ENCODE results near the gene LDHAL6A. TPM values are rescaled to one million over a fixed set of nuclear protein-coding genes. Genes with fewer than 3 reads are reported as not detected.

The LDHAL6A gene
- total RNA-seq, 2 donors from 2014 or later, result 0.23 TPM; not detected in 1

DNA sequence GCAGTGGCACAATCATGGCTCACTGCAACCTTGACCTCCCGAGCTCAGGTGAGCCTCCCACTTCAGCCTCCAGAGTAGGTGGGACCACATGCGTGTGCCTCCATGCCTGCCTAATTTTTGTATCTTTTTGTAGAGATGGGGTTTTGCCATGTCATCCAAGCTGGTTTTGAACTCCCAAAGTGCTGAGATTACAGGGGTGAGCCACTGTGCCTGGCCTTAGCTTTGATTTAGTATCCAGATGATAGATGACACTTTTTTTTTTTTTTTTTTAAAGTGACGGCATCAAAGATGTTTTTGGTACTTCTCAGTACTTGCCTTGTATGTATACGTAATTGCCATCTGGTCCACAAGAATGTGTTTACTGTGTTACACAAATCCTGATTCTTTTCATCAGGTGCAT, 23.4 kb downstream of the LDHAL6A start:
- H3K4me3 ChIP-seq, result no peak overlapping the region
- intact Hi-C loops (cut with DNase I), result no loop called here
- no peak for DNase-seq (ENCODE audit: low spot score)
- no peaks in the 10 kb centered on the region for H3K27me3 ChIP-seq (replicated peaks; ENCODE audit: insufficient read depth)
- TF ChIP-seq, protein P1, sequence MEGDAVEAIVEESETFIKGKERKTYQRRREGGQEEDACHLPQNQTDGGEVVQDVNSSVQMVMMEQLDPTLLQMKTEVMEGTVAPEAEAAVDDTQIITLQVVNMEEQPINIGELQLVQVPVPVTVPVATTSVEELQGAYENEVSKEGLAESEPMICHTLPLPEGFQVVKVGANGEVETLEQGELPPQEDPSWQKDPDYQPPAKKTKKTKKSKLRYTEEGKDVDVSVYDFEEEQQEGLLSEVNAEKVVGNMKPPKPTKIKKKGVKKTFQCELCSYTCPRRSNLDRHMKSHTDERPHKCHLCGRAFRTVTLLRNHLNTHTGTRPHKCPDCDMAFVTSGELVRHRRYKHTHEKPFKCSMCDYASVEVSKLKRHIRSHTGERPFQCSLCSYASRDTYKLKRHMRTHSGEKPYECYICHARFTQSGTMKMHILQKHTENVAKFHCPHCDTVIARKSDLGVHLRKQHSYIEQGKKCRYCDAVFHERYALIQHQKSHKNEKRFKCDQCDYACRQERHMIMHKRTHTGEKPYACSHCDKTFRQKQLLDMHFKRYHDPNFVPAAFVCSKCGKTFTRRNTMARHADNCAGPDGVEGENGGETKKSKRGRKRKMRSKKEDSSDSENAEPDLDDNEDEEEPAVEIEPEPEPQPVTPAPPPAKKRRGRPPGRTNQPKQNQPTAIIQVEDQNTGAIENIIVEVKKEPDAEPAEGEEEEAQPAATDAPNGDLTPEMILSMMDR (IDR thresholded peaks at IDR 0.05), result no peak
- no peak for TF ChIP-seq POLR2A (IDR thresholded peaks at IDR 0.05)
- TF ChIP-seq POLR2AphosphoS5 (IDR thresholded peaks at IDR 0.05), result no peak
- no peaks in the 10 kb centered on the region for H3K9me3 ChIP-seq
- no peak overlapping the region for H3K27ac ChIP-seq
- no peaks in the 10 kb centered on the region for H3K4me1 ChIP-seq (replicated peaks)
- 96% methylated on average over 4 of the region's 4 CpGs for WGBS
- peaks cover 3 to 10% of the 10 kb centered on the region in 2 donors for H3K36me3 ChIP-seq

DNA sequence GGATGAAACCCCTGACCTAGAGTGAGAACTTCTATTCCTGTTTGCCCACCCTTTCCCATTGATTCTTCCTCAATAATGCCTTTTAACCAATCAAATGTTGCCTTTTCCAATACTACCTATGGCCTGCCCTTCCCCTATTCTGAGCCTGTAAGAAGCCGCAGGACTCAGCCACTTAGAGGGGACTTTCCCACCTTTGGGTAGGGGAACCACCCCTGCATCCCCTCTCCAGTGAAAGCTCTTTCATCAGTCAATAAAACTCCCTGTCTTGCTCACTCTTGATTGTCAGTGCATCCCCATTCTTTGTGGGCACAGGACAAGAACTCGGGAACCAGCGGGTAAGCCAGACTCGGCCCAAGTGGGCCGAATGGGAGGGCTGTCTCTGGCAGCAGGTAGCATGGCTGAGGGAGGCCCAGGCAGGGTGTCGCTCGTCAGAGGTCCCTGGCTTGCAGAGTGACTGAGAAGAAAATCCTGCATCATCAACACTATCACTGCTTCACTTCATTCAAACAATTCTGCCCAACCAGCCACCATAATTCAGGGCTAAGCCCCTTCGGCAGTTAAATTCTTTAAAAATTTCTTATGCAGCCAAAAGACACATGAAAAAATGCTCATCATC, 30.4 kb downstream of the LDHAL6A start:
- 96% methylated on average over 8 of the region's 8 CpGs for WGBS
- no peak for DNase-seq (ENCODE audit: low spot score)
- H3K9me3 ChIP-seq, result no peaks in the 10 kb centered on the region
- intact Hi-C loops (cut with DNase I), result no loop called here
- TF ChIP-seq POLR2A (IDR thresholded peaks at IDR 0.05) (no peak), POLR2AphosphoS5 (IDR thresholded peaks at IDR 0.05) (no peak)
- TF ChIP-seq, protein P1 (IDR thresholded peaks at IDR 0.05), result no peak
- peaks cover 3 to 5% of the 10 kb centered on the region in 2 donors for H3K36me3 ChIP-seq
- H3K27ac ChIP-seq, result no peak overlapping the region
- no peaks in the 10 kb centered on the region for H3K27me3 ChIP-seq (replicated peaks; ENCODE audit: insufficient read depth)
- H3K4me1 ChIP-seq (replicated peaks), result no peaks in the 10 kb centered on the region
- no peak overlapping the region for H3K4me3 ChIP-seq

DNA sequence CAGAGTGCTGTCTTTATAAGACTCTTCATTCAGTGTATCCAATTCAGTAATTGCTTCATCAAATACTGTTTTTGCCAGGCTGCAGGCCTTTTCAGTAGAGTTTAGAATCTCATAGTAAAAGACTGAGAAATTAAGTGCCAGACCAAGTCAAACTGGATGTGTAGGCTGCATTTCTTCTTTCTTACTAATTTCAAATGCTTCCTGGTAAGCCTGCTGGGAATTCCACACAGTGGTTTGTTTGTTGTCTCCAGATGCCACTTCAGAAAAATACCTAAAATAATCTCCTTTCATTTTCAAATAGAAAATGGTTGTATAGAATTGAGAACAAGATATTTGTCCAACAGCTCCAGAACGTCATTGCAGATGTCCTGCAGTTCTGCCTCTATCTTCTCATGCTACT, 34.7 kb downstream of the LDHAL6A start:
- TF ChIP-seq POLR2A (IDR thresholded peaks at IDR 0.05) (no peak), POLR2AphosphoS5 (IDR thresholded peaks at IDR 0.05) (no peak)
- TF ChIP-seq, protein P1 (IDR thresholded peaks at IDR 0.05), result no peak
- intact Hi-C loops (cut with DNase I), result no loop called here
- Histone ChIP-seq H3K36me3 (no peaks in the 10 kb centered on the region), H3K27me3 (replicated peaks; ENCODE audit: insufficient read depth) (no peaks in the 10 kb centered on the region), H3K4me1 (replicated peaks) (no peaks in the 10 kb centered on the region), H3K27ac (no peak overlapping the region), H3K4me3 (no peak overlapping the region), H3K9me3 (no peaks in the 10 kb centered on the region)
- 85% methylated on average over 1 of the region's 1 CpG for WGBS
- no peak for DNase-seq (ENCODE audit: low spot score)

DNA sequence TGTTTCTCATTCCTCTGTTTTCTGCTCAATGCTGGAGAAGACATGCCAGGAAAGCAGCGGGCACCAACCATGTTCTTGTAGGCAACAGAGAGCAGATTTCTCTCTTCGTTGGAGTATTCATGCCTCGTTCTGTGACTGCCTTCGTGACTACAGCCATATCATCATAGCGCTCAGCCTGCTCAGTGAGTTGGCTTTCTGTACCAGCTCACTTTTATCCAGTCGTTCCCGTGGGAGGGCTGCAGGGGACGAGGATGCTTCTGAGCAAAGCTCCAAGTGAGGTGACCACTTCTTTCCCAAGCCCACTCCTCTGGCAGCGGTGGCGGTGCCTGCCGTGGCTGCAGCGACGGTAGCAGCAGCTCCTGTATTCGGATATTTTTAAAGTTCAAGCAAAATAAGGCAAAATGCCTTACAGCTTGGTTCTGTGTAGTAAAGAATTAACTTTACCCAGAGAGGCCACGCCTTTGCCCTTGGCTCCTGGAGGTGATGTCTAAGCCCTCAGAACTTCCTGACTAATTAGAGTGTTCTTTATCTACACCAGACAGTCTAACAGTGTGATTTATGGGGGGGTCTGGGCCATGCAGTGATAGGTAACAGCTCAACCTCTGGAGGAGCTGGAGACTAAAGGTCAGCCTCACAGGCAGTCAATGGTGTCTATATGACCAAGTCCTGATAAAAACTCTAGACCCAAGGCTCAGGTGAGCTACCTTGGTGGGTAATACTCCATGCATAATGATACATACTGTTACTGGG, 35.3 kb downstream of the LDHAL6A start:
- Histone ChIP-seq H3K27ac (no peak overlapping the region), H3K4me3 (no peak overlapping the region), H3K4me1 (replicated peaks) (no peaks in the 10 kb centered on the region), H3K27me3 (replicated peaks; ENCODE audit: insufficient read depth) (no peaks in the 10 kb centered on the region), H3K36me3 (no peaks in the 10 kb centered on the region), H3K9me3 (no peaks in the 10 kb centered on the region)
- TF ChIP-seq POLR2AphosphoS5 (IDR thresholded peaks at IDR 0.05) (no peak), POLR2A (IDR thresholded peaks at IDR 0.05) (no peak)
- TF ChIP-seq, protein P1 (IDR thresholded peaks at IDR 0.05), result no peak
- 93% methylated on average over 15 of the region's 15 CpGs for WGBS
- no peak for DNase-seq (ENCODE audit: low spot score)
- intact Hi-C loops (cut with DNase I), result no loop called here

DNA sequence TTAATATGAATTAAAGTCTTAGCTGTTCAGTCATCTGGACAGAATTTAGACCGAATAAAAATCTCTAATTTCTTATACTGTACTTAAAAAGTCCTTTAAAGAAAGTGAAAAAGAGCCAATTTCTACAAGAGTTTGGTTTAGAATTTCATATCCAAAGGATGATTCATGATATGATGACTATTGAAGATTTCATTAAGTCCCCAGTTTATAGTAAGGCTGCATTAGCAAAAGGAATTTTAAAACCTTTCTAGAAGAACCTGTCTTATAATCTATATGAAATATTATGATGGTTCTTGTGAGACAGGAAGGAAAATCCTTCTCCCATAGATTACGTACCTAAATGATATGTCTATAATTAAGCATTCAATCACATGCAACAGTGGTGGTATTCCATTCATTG, 36.3 kb downstream of the LDHAL6A start:
- H3K27ac ChIP-seq, result no peak overlapping the region
- DNase-seq (ENCODE audit: low spot score), result no peak
- H3K4me3 ChIP-seq, result no peak overlapping the region
- no peaks in the 10 kb centered on the region for H3K27me3 ChIP-seq (replicated peaks; ENCODE audit: insufficient read depth)
- intact Hi-C loops (cut with DNase I), result no loop called here
- no peaks in the 10 kb centered on the region for H3K4me1 ChIP-seq (replicated peaks)
- H3K36me3 ChIP-seq, result no peaks in the 10 kb centered on the region
- 93% methylated on average over 2 of the region's 2 CpGs for WGBS
- TF ChIP-seq POLR2AphosphoS5 (IDR thresholded peaks at IDR 0.05) (no peak), POLR2A (IDR thresholded peaks at IDR 0.05) (no peak)
- TF ChIP-seq, protein P1 (IDR thresholded peaks at IDR 0.05), result no peak
- H3K9me3 ChIP-seq, result no peaks in the 10 kb centered on the region

Measured in prostate gland (tissue), 2 donors.